NCI-H510A (cell line): ENCODE measurements around the gene SUPT20HL2.
"Not testable (repeated sequence)": the region's sequence is repeated elsewhere in the genome, so short reads cannot be mapped to it uniquely, and the experiment has no call there.

ENCODE experiments used
- DNase-seq: peaks from one replicate; lab custom pipeline; 2025; lab: John Stamatoyannopoulos, UW

SUPT20HL2 gene

DNA sequence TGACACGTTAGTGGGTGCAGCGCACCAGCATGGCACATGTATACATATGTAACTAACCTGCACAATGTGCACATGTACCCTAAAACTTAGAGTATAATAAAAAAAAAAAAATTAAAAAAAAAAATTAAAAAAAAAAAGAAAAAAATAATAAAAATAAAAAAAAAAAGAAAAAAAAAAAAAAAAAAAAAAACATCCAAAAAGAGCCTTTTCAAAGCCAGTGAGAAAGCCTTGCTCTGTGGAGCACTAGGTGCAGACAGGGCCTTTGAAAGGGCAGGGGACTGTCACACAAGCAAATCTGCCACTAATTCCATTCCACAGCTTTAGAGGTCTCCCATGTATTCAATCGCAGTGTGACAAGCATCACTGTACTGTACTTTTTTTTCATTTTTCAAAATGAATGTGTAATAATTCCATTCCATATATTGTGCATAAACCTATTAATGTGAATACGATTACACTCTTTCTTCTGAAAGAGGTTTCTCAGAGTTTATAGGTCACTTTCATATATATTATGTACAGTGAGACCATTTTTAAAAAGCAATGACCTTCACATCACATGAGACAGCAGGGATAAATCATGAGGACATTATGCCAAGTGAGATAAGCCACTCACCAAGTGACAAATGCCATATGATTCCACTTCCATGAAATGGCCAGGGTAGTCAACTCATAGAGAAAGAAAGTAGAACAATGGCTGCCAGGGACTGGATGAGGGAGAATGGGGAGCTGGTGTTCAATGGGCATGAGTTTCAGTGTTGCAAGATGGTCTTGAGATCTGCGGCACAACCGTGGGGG is 4.1 kb downstream of the SUPT20HL2 start:
- not testable (repeated sequence) for DNase-seq

DNA sequence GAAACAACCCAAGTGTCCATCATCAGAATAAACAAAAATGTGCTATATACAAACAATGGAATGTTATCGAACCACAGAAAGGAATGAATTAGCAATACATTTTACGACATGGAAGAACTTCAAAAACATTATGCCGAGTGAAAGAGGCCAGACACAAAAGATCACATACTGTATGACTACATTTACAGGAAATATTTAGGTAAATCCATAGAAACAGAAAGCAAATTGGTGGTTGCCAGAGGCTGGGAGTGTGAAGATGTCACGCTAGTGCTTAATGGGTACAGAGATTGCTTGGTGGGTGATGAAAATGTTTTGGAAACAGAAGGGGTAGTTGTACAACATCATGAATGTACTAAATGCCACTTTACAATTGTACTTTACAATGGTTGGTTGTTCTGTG is 5.1 kb downstream of the SUPT20HL2 start:
- not testable (repeated sequence) for DNase-seq

DNA sequence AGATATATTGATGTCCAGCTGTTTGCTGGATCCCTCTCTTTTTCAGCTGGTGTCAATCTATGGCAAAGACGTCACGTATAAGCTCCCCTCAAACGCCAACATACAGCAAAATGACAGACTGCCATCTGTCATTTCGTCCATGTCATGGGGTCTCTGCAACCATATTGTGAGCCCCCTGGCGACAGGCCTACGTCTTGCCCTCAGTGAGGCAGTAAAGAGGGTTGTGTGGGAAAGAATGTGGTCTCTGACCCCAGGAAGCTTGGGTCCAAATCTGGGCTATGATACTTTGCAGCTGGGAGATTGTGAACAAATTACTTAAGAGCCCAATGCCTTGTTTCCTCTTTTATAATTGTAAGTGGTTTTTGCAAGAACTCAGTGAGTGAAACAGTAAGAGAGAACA is 7.4 kb downstream of the SUPT20HL2 start:
- no peak for DNase-seq

DNA sequence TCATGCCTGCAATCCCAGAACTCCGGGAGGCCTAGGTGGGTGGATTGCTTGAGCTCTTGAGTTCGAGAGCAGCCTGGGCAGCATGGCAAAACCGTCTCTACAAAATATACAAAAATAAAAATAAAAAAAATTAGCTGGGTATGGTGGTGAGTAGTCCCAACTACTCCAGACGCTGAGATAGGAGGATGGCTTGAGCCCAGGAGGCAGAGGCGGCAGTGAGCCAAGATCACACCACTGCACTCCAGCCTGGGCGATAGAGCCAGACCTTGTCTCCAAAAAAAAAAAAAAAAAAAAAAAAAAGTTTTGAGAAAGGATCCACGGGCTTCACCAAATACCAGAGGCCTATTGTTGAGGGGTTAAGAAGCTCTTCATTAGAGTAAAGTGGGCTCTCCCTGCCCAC is 8.0 kb downstream of the SUPT20HL2 start:
- no peak for DNase-seq

DNA sequence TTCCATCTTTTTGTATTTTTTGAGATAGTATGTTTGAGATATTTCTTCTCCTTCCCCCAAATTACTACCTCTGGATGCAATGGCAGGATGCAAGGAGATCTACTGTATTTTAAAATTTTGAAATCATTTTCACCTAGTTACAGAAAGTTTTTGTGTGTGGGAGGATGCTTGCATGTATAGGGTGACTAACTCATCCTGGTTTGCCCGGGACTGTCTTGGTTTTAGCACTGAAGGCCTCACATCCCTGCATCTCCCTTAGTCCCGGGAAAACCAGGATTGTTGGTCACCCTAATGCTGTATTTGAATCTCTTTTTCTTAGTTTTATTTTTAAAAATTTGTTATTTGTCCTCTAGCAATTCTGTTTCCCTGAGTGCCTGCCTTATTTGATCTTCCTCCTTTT is 12.1 kb downstream of the SUPT20HL2 start:
- DNase-seq = no peak

DNA sequence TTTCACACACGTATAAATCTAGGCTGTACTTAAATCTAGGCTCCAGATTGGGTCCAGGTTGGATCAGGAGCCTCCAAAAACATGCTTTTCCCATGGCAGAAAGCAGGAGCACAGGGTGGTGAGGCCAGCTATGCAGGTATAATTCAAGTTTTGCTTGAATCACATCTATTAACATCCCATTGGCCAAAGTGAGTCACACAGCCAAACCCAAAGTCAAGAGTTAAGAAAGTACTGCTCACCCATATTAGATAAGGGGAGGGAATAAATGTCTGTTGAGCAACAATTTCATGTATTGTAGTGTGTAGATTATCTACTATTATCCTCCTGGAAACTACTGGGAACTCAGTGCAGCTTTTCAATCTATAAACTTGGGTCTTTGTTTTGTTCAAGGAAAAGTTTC is 12.8 kb downstream of the SUPT20HL2 start:
- DNase-seq = no peak

DNA sequence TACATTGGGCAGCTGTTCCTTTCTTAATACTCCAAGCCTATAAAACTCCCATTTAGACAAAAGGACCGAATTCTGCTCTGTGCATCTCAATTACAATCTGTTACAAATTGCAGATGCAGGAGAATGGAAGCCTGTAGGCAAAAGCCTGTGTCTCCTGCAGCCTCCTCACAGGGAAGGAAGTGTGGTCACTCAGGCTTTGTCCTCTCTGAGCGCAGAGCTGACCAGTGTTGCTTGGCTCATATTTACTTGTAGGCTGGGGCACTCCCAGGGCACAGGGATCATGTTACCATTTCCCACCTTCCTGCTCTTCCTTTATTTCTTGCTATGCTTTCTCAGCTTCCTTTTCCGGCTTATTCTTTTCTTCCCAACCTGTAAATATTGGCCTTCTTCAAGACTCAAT is 15.7 kb downstream of the SUPT20HL2 start:
- no peak for DNase-seq

DNA sequence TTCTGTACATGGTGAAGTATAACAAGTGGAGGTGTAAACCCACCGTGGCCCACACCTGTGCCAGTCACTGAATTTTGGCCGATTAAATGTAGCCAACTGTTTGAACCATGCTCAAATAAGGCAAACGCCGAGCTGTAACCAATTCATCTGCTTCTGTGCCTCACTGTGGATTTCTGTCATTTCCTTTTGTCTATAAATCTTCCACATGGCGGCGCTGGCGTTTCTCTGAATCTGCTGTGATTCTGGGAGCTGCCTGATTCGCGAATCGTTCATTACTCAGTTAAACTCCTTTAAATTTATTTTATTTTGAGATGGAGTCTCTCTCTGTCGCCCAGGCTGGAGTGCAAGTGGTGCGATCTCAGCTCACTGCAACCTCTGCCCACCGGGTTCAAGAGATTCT is 19.2 kb downstream of the SUPT20HL2 start:
- DNase-seq = no peak

DNA sequence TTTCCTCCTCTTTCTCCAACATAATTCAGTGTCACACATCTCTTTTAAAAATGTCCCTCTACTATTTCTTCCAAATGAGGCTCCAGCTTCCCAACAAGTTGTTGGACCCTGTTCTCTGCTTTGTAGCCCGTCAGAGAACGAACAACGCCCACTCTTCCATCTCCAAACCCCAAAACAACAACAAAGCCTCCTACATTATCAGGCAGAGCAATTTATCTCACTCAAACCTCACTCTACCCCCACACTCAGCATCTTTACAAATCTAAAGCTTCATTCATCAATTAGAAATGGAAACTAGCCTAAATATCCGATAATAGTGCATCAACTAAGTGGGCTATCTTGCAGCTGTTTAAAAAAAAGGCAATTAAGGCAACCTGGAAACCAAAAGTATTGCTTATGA is 20.5 kb downstream of the SUPT20HL2 start:
- no peak for DNase-seq

DNA sequence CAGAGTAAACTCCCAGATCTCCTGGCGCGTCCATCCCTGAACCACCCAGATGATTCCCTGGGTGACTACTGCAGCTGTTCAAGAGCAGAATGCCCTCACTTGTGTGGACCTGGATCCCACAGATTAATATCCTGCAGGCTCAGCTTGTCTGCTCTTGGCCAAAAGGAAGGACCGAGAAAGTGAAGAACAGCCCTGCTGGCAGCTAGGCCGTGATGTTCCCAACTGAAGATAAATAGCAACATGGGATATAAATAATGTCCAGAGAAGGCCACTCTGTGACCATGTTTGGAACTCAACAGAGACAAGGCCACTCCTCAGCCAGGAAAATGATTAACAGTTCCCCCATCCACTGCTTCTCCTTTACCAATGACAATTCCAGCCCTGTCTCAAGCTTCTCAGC is 21.5 kb downstream of the SUPT20HL2 start:
- DNase-seq = no peak

DNA sequence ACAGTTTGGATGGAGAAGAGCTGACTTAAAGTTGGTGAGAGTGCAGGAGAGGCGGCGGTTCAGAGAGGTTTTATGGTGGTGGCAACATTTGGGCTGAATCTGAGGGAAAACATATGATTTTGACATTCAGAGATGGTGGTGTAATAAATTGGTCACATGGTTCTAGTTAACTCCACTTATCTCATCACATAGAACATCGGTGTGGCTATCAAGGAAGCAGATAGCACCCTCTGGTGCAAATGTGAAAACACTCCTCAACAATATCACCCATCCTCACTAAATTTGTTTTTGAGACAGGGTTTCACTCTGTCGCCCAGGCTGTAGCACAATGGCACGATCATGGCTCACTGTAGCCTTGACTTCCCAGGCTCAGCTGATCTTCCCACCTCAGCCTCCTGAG is 28.8 kb downstream of the SUPT20HL2 start:
- DNase-seq = no peak

DNA sequence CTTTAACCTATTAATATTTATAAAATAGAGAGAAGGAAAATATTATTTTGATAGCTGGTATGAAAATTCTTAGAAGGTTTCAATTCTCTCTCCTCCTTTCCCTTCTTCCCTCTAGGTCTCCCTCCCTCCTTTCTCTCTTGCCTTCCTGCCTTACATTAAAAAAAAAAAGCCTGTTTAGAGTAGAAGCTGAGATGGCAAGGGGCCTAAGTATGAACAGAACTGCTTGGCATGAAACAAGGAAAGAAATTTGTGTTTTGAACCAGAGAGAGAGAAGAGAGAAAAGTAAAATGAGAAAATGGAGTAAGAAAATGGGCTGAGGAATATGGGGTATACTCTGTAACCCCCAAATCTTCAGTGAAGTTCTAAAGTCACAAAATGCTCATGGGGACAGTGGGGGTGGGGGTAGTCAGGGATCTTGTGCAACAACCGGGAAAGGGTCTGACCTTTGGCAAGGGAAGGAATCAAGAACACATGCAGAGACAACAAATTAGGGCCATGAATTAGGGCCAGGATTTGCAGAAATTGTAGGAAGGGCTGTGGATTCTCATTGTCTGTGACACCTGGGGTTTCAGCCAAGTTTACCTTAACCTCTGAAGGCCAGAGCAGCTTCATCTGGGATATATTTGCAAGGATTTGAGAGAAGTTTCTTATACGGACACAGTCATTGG is 30.6 kb downstream of the SUPT20HL2 start:
- DNase-seq = no peak

DNA sequence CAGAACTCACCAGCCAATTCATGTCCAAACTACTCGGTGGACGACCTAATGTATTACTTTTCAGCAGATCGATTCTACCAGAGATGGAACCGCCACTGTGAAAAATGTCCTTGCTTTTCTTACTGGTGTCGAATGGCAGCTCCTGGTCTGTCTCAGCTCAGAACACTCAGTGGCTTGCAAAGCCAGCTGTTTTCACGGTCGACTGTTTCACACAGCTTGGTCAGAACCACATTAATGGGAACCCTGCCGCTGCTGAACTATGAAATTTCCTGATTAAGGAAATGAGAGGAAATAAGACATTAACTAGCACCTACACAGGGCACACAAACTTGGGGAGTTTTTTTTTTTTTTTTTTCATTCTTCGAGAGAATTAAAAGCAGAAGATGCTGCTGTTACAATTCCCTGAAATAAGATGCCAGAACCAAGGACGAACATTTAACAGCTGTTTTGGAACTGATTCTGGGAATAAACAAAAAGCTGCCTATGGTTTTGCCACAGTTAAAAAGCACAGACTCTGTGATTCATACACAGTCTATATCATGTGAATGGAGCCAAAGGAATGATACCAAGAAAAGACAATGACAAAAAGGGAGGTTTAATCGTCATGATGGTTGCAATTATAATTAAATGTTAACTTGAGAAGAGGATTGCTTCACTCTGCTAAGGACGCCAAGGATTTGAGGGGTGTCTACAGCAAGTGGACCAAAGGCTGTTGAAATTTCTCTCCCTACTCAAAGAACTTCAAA is 31.3 kb downstream of the SUPT20HL2 start:
- DNase-seq = no peak

DNA sequence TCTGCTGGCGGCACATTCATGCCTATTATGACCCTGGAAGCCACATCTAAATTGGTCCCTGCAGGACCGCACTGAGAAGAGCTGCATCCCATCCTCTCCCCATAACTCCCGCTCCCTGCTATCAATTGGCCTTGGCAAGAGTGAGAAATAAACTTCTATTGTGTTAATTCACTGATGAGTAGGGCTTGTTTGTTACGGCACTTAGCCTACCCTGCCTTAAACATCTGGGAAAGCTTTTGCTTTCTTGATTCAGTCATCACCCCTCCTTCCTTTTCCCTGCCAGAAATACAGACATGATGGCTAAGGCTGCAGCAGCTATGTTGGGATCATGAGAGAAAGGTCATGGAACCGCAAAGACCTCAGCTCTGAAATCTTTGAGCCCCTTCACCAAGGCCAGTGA is 36.5 kb downstream of the SUPT20HL2 start:
- DNase-seq = no peak

DNA sequence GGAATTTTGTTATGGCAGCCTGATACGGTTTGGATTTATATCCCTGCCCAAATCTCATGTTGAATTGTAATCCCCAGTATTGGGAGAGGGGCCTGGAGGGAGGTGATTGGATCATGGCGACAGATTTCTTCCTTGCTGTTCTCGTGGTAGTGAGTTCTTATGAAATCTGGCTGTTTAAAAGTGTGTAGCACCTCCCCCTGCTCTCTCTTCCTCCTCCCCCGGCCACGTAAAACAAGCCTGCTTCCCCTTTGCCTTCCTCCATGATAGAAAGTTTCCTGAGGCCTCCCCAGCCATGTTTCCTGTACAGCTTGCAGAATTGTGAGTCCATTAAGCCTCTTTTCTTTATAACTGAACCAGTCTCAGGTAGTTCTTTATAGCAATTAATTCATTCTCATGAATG is 37.9 kb downstream of the SUPT20HL2 start:
- no peak for DNase-seq

DNA sequence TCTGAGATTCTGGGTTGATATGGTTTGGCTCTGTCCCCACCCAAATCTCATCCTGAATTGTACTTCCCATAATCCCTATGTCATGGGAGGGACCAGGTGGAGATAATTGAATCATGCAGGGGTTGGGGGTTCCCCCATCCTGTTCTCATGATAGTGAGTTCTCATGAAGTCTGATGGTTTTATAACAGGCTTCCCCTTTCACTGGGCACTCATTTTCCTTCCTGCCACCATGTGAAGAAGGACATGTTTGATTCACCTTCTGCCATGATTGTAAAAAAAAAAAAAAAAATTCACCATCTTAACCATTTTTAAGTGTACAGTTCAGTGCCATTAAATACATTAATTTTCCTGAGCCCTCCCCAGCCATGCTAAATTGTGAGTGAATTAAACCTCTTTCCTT is 42.6 kb downstream of the SUPT20HL2 start:
- DNase-seq = no peak

DNA sequence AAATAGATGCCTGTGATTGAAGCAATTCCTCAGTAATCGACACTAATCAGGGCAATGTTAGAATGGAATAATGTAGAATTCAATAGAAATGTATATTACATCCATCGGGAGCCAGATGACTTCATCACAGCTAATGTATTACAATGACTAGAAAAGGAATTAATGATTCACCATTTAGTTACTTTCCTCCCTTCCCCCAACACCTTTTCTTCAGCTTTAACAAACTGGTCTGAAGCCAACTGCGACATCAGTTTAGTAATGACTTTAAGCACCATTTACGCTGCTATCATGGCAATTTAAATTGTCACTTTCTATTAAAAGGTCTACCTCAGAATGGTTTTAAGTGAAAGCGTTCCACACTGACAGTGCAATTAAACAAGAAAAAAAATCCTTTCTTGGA is 45.1 kb downstream of the SUPT20HL2 start:
- DNase-seq = no peak

DNA sequence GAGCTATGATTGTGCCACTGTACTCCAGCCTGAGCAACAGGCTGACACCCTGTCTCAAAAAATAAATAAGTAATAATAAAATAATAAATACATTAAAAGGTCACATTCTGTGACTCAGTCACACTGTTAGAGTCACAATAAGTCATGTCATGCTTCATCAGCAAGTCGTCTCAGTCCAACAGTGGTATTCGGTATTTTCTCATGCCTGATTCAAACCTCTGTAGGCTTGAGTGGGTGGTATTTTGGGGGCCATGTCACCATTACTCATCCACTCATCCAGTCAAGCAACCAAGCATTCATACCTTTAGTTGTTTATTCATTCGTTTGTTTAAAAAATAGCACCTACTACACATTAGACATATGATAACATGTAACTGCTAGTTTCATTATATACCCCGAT is 46.9 kb downstream of the SUPT20HL2 start:
- DNase-seq = no peak

DNA sequence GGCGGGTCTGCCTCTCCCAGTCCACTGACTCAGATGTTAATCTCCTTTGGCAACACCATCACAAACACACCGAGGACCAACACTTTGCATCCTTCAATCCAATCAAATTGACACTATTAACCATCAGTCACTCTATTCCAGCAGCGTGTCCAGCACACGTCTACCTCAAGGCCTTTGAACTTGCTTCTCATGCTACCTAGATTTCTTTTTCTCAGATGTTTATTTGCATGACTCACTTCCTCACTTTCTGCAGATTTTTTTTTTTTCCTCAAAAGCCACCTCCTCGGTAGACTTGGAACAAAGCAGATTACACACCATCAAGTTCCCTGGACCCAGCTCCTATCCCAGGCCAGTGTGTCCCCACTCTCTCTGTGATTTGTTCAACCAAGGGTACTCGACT is 49.5 kb downstream of the SUPT20HL2 start:
- no peak for DNase-seq

DNA sequence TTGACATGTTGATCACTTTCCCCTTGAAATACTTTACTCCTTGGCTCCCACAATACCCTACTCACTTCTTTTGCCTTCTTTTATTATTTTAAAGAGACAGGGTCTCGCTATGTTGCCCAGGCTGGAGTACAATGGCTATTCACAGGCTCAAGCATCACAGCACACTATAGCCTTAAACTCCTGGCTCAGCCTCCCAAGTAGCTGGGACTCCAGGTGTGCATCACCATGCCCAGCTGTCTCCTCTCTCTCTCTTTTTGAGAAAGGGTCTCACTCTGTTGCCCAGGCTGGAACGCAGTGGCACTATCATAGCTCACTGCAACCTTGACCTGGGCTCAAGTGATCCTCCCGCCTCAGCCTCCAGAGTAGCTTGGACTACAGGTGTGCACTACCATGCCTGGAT is 51.6 kb downstream of the SUPT20HL2 start:
- no peak for DNase-seq
